ENCODE results near the gene NUDCD2.

GRCh38 chr5:163489055-163489744 lies 29.3 kb upstream of the NUDCD2 start:
- TF ChIP-seq POLR2A (IDR thresholded peaks at IDR 0.05; ENCODE audit: low read depth, low read length) (no peak), POLR2AphosphoS5 (IDR thresholded peaks at IDR 0.05; ENCODE audit: low read depth, low read length) (no peak), TAF1 (IDR thresholded peaks at IDR 0.05; ENCODE audit: borderline replicate concordance, low read depth, low read length) (no peak)
